Mucosa of rectum (tissue), 2 donors: ENCODE measurements around the gene RSPH9.

Source experiments
- H3K27ac ChIP-seq, 2 donors: one replicate each; pipeline ENCODE4 v1.7.0; 2013; ENCODE audit warnings: inconsistent platforms in 2 of 2, low read depth in 2 of 2, low read length in 2 of 2
- H3K27me3 ChIP-seq, 2 donors: one replicate each; pipeline ENCODE4 v1.7.0; 2013; ENCODE audit warnings: low read length in 2 of 2; ENCODE audit not compliant: control insufficient read depth in 2 of 2, insufficient read depth in 2 of 2
- H3K36me3 ChIP-seq, 2 donors: one replicate each; pipeline ENCODE4 v1.7.0; 2013; ENCODE audit warnings: low read length in 2 of 2; ENCODE audit not compliant: control insufficient read depth in 2 of 2, insufficient read depth in 2 of 2
- H3K4me1 ChIP-seq, 2 donors: one replicate each; pipeline ENCODE4 v1.7.0; 2013; ENCODE audit warnings: low read length in 2 of 2, mild to moderate bottlenecking in 1 of 2; ENCODE audit not compliant: control insufficient read depth in 2 of 2, insufficient read depth in 2 of 2
- H3K4me3 ChIP-seq, 2 donors: one replicate each; pipeline ENCODE4 v1.7.0; 2013; ENCODE audit warnings: low read length in 2 of 2
- H3K9ac ChIP-seq, 2 donors: one replicate each; pipeline ENCODE4 v1.7.0; 2013; ENCODE audit warnings: low read length in 2 of 2, low read depth in 1 of 2, mild to moderate bottlenecking in 1 of 2
- H3K9me3 ChIP-seq, 2 donors: one replicate each; pipeline ENCODE4 v1.7.0; 2013; ENCODE audit warnings: low read length in 2 of 2; ENCODE audit not compliant: control insufficient read depth in 2 of 2
- donor health status: healthy.
- donor health status: Normal muscosa, but diverticular disease.

Gene RSPH9

GRCh38 chr6:43616725-43617472 is 27.9 kb upstream of the RSPH9 start:
- Histone ChIP-seq H3K27ac (no peak overlapping the region), H3K27me3 (no peaks in the 10 kb centered on the region), H3K4me1 (no peaks in the 10 kb centered on the region), H3K4me3 (no peak overlapping the region), H3K36me3 (peaks cover 31 to 42% of the 10 kb centered on the region in 2 donors), H3K9me3 (no peaks in the 10 kb centered on the region), H3K9ac (no peak overlapping the region)

- Histone ChIP-seq H3K4me3 (no peak overlapping the region), H3K9ac (no peak overlapping the region), H3K9me3 (no peaks in the 10 kb centered on the region), H3K36me3 (peaks cover 58 to 66% of the 10 kb centered on the region in 2 donors), H3K27me3 (no peaks in the 10 kb centered on the region), H3K4me1 (no peaks in the 10 kb centered on the region), H3K27ac (no peak overlapping the region)
These were observed 23.6 kb upstream of the RSPH9 start for GRCh38 chr6:43621078-43621835.

GRCh38 chr6:43621836-43622180 is 23.0 kb upstream of the RSPH9 start:
- peaks cover 59 to 69% of the 10 kb centered on the region in 2 donors for H3K36me3 ChIP-seq

GRCh38 chr6:43622541-43622940 is 22.3 kb upstream of the RSPH9 start:
- no peak overlapping the region for H3K4me3 ChIP-seq
- no peaks in the 10 kb centered on the region for H3K9me3 ChIP-seq
- no peak overlapping the region for H3K9ac ChIP-seq
- H3K27me3 ChIP-seq = no peaks in the 10 kb centered on the region
- H3K27ac ChIP-seq = no peak overlapping the region
- H3K4me1 ChIP-seq = peaks cover 7 to 8% of the 10 kb centered on the region in 2 donors
- peaks cover 59 to 72% of the 10 kb centered on the region in 2 donors for H3K36me3 ChIP-seq

More at GRCh38 chr6:43621836-43622180, 23.0 kb upstream of the RSPH9 start:
- no peak overlapping the region for H3K27ac ChIP-seq
- peaks cover under 1% of the 10 kb centered on the region in 2 donors for H3K4me1 ChIP-seq
- H3K27me3 ChIP-seq = no peaks in the 10 kb centered on the region
- H3K9ac ChIP-seq = no peak overlapping the region
- H3K4me3 ChIP-seq = no peak overlapping the region
- no peaks in the 10 kb centered on the region for H3K9me3 ChIP-seq

GRCh38 chr6:43623880-43624785 is 20.7 kb upstream of the RSPH9 start:
- Histone ChIP-seq H3K9ac (no peak overlapping the region), H3K27ac (no peak overlapping the region), H3K9me3 (no peaks in the 10 kb centered on the region), H3K27me3 (no peaks in the 10 kb centered on the region), H3K4me3 (no peak overlapping the region), H3K4me1 (peaks cover 9% of the 10 kb centered on the region in 2 donors), H3K36me3 (peaks cover 59 to 70% of the 10 kb centered on the region in 2 donors)

- Histone ChIP-seq H3K27ac (no peak overlapping the region), H3K9me3 (no peaks in the 10 kb centered on the region), H3K4me1 (peaks cover 9 to 10% of the 10 kb centered on the region in 2 donors), H3K36me3 (peaks cover 58 to 63% of the 10 kb centered on the region in 2 donors), H3K9ac (no peak overlapping the region), H3K4me3 (no peak overlapping the region), H3K27me3 (no peaks in the 10 kb centered on the region)
These were observed 20.0 kb upstream of the RSPH9 start for GRCh38 chr6:43624786-43625288.

GRCh38 chr6:43625393-43625992 is 19.3 kb upstream of the RSPH9 start:
- no peaks in the 10 kb centered on the region for H3K27me3 ChIP-seq
- H3K9ac ChIP-seq = no peak overlapping the region
- peaks cover 14 to 16% of the 10 kb centered on the region in 2 donors for H3K4me1 ChIP-seq
- no peak overlapping the region for H3K4me3 ChIP-seq
- peaks cover 53 to 58% of the 10 kb centered on the region in 2 donors for H3K36me3 ChIP-seq
- no peak overlapping the region for H3K27ac ChIP-seq
- H3K9me3 ChIP-seq = no peaks in the 10 kb centered on the region

GRCh38 chr6:43627008-43627825 is 17.6 kb upstream of the RSPH9 start:
- peak overlapping the region; percentile 38 to 43 for H3K27ac ChIP-seq
- H3K4me3 ChIP-seq = peak overlapping the region; percentile 1 to 35
- H3K36me3 ChIP-seq = peaks cover 36 to 41% of the 10 kb centered on the region in 2 donors
- peaks cover 14 to 16% of the 10 kb centered on the region in 2 donors for H3K4me1 ChIP-seq
- no peaks in the 10 kb centered on the region for H3K27me3 ChIP-seq
- H3K9ac ChIP-seq = peak overlapping the region; percentile 39 to 58
- H3K9me3 ChIP-seq = no peaks in the 10 kb centered on the region
